ENCODE measurements around the gene ADNP2.

The ADNP2 gene

GRCh38 chr18:80166725-80167124 lies 57.7 kb downstream of the ADNP2 start:
- TF ChIP-seq ZFX (IDR thresholded peaks at IDR 0.05) (no peak), CTCF (conservative IDR thresholded peaks at IDR 0.05) (no peak)

GRCh38 chr18:80167331-80167730 lies 58.3 kb downstream of the ADNP2 start:
- H3K27ac ChIP-seq, result no peak overlapping the region
- TF ChIP-seq ZFX (IDR thresholded peaks at IDR 0.05) (no peak), CTCF (conservative IDR thresholded peaks at IDR 0.05) (no peak)

More at GRCh38 chr18:80166725-80167124, 57.7 kb downstream of the ADNP2 start:
- H3K27ac ChIP-seq, result no peak overlapping the region

GRCh38 chr18:80167931-80168330 lies 58.9 kb downstream of the ADNP2 start:
- no peak overlapping the region for H3K27ac ChIP-seq
- TF ChIP-seq ZFX (IDR thresholded peaks at IDR 0.05) (no peak), CTCF (conservative IDR thresholded peaks at IDR 0.05) (no peak)

GRCh38 chr18:80168346-80168745 lies 59.3 kb downstream of the ADNP2 start:
- TF ChIP-seq ZFX (IDR thresholded peaks at IDR 0.05) (no peak), CTCF (conservative IDR thresholded peaks at IDR 0.05) (no peak)

GRCh38 chr18:80168982-80169381 lies 59.9 kb downstream of the ADNP2 start:
- no peak overlapping the region for H3K27ac ChIP-seq
- TF ChIP-seq ZFX (IDR thresholded peaks at IDR 0.05), result no peak
- no peak for TF ChIP-seq CTCF (conservative IDR thresholded peaks at IDR 0.05)

More at GRCh38 chr18:80168346-80168745, 59.3 kb downstream of the ADNP2 start:
- no peak overlapping the region for H3K27ac ChIP-seq

- TF ChIP-seq ZFX (IDR thresholded peaks at IDR 0.05) (no peak), CTCF (conservative IDR thresholded peaks at IDR 0.05) (no peak)
- no peak overlapping the region for H3K27ac ChIP-seq
Observed at GRCh38 chr18:80169607-80170006, 60.5 kb downstream of the ADNP2 start.

- H3K27ac ChIP-seq, result no peak overlapping the region
- TF ChIP-seq CTCF (conservative IDR thresholded peaks at IDR 0.05) (no peak), ZFX (IDR thresholded peaks at IDR 0.05) (no peak)
Observed at GRCh38 chr18:80170395-80171053, 61.5 kb downstream of the ADNP2 start.
